ENCODE data around the gene ZSWIM1. TPM values are rescaled to one million over a fixed set of nuclear protein-coding genes. Genes with fewer than 3 reads are reported as not detected.

The ZSWIM1 gene
- total and polyA plus RNA-seq, 2 of the 13 experiments (the other 11 are each of a cell fraction or from before 2014, with no cell fraction given): 9.5 to 11.7 TPM

GRCh38 chr20:45909817-45910669 is 29.0 kb downstream of the ZSWIM1 start (continued):
- no peak for TF ChIP-seq KIAA2018 (CRISPR knock-in tag; IDR thresholded peaks at IDR 0.05; ENCODE audit: borderline replicate concordance)
- TF ChIP-seq RFXANK (CRISPR knock-in tag; IDR thresholded peaks at IDR 0.05): no peak
- TF ChIP-seq ZNF124 (CRISPR knock-in tag; IDR thresholded peaks at IDR 0.05): peak; percentile 62; the same call in 1 of the 2 replicates
- TF ChIP-seq ZNF503 (CRISPR knock-in tag; IDR thresholded peaks at IDR 0.05): peak; percentile 69; the same call in 1 of the 2 replicates
- peak; percentile 96 for TF ChIP-seq RARA (CRISPR knock-in tag; IDR thresholded peaks at IDR 0.05)
- TF ChIP-seq NFE2L1 (CRISPR knock-in tag; IDR thresholded peaks at IDR 0.05; ENCODE audit: borderline replicate concordance): no peak
- TF ChIP-seq RBAK (CRISPR knock-in tag; IDR thresholded peaks at IDR 0.05): no peak
- TF ChIP-seq TBX2 (CRISPR knock-in tag; IDR thresholded peaks at IDR 0.05; ENCODE audit: borderline replicate concordance): peak; percentile 49
- TF ChIP-seq ZSCAN5A (CRISPR knock-in tag; IDR thresholded peaks at IDR 0.05; ENCODE audit: borderline replicate concordance): no peak
- no peak for TF ChIP-seq TBP (CRISPR knock-in tag; IDR thresholded peaks at IDR 0.05)
- TF ChIP-seq CHCHD3 (CRISPR knock-in tag; IDR thresholded peaks at IDR 0.05): 0 out of 2 replicates have a peak, but pooled peaks have one; percentile 16
- TF ChIP-seq ATF7-NPFF (CRISPR knock-in tag; IDR thresholded peaks at IDR 0.05; ENCODE audit: low read depth): no peak
- no peak for TF ChIP-seq LRRFIP1 (CRISPR knock-in tag; conservative IDR thresholded peaks at IDR 0.05)
